GM13977 (cell line): ENCODE results near the gene POLE3.
"Not testable (repeated sequence)": the region's sequence is repeated elsewhere in the genome, so short reads cannot be mapped to it uniquely, and the experiment has no call there.

Source experiments
- DNase-seq: peaks from one replicate; pipeline ENCODE4 v3.0.0; 2012; ENCODE audit warnings: low spot score
- in situ Hi-C: fragments of 300-500 bp; cut with MboI; formaldehyde crosslinking; loops from one replicate; pipeline ENCODE4 v1.12.0; 2022; ENCODE audit warnings: low sequenced_read_pairs, low pct_unique_long_range_greater_than_20kb, mixed read lengths, inconsistent platforms; ENCODE audit not compliant: unreplicated experiment
- TF ChIP-seq, protein P1 (sequence below): IDR thresholded peaks from 2 replicates; pipeline ENCODE4 v1.5.1; 2012; ENCODE audit warnings: mild to moderate bottlenecking, control low read depth; ENCODE audit not compliant: insufficient read depth; ENCODE audit errors: extremely low read depth, missing control alignments

The POLE3 gene

DNA sequence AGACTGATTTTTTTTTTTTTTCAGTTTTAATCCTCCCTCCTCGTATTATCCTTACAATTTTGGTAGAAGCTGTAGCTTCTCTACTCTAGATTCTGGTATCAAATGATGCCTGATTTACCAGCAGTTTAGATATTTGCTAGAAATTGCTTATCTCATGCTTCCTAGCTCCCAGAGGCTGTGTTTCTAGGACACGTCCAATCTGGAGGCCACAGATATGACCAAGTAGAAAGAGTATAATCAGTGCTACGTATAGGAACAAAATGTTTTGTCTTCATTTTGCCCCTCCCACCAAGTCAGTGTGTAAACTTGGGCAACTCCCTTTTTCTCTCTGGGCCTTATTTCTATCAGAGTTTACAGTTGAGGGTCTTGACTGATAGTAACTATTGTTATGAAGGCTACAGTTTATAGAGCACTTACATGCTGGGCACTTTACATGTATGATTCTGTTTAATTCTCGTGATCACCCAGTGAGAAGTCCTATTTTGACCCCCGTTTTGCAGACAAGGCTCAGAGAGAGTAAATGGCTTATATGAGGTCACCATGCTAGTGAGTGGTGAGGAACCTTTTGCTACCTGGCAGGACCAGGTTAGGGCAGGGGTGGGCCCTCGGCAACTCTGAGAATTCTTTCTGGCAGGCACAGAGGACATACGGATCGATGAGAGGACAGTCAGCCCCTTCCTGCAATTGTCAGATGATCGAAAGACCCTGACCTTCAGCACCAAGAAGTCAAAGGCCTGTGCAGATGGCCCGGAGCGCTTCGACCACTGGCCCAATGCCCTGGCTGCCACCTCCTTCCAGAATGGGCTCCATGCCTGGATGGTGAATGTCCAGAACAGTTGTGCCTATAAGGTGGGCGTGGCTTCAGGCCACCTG is 41.3 kb downstream of the POLE3 start:
- TF ChIP-seq, protein P1, sequence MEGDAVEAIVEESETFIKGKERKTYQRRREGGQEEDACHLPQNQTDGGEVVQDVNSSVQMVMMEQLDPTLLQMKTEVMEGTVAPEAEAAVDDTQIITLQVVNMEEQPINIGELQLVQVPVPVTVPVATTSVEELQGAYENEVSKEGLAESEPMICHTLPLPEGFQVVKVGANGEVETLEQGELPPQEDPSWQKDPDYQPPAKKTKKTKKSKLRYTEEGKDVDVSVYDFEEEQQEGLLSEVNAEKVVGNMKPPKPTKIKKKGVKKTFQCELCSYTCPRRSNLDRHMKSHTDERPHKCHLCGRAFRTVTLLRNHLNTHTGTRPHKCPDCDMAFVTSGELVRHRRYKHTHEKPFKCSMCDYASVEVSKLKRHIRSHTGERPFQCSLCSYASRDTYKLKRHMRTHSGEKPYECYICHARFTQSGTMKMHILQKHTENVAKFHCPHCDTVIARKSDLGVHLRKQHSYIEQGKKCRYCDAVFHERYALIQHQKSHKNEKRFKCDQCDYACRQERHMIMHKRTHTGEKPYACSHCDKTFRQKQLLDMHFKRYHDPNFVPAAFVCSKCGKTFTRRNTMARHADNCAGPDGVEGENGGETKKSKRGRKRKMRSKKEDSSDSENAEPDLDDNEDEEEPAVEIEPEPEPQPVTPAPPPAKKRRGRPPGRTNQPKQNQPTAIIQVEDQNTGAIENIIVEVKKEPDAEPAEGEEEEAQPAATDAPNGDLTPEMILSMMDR = no peak
- in situ Hi-C loops = no loop called here

DNA sequence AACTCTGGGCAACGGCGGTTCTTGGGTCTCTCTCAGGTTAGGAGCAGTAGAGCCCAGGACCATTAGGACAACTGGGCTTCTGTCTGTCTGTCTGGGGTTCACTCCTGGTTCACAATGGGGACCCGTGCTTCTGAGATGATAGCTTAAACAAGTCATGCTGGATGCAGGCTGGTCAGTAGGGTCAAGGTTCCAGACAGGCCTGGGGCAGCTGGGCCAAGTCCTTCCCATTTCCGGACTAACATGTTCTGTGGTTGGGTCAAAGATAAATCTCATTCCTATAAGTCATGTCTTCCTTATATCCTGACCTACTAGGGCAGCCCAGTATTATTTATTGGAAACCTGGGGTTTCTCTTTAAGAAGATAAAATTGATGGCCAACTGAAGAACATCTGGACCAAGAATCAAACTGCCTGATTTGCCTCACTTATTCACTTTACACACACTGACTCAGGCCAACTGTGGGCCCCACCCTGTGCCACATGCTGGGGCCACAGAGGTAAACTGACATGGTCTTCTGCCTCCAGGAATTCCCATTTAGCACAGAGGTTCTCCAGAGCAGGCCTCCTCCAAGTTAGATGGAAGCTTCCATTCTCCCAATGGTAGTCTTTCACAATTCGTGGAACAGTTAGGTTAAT is 42.0 kb downstream of the POLE3 start:
- in situ Hi-C loops = no loop called here
- TF ChIP-seq, protein P1 = no peak
- DNase-seq = no peak

More for the DNA sequence above, 41.3 kb downstream of the POLE3 start:
- DNase-seq = no peak

DNA sequence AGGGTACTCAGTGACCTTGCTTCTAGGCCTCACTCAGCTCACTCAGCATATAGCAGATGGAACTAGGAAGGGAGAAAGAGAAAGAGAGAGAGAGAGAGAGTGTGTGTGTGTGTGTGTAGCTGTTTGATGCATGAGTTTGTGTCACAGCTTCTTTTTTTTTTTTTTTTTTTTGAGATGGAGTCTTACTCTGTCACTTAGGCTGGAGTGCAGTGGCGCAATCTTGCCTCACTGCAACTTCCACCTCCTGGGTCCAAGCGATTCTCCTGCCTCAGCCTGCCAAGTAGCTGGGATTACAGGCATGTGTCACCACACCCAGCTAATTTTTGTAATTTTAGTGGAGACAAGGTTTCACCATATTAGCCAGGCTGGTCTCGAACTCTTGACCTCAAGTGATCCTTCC is 44.8 kb downstream of the POLE3 start:
- in situ Hi-C loops, DNase-seq: not testable (repeated sequence)

DNA sequence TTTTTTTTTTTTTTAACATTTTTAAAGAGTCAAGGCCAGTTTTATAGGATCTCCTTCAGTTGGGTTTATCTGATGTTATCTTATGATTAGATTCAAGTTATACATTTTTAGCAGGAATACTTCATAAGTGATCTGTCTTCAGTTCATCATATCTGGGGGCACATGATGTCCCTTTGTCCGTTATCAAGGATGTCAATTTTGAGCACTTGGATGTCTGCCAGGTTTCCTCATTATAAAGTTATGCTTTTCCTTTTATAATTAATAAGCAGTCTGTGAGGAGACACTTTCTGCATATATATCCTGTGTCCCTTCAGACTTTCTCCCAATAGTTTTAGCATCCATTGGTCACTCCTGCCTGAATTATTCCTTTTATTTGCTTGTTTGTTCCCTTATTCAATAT is 45.5 kb downstream of the POLE3 start:
- TF ChIP-seq, protein P1 = no peak
- DNase-seq = no peak
- in situ Hi-C loops = no loop called here

DNA sequence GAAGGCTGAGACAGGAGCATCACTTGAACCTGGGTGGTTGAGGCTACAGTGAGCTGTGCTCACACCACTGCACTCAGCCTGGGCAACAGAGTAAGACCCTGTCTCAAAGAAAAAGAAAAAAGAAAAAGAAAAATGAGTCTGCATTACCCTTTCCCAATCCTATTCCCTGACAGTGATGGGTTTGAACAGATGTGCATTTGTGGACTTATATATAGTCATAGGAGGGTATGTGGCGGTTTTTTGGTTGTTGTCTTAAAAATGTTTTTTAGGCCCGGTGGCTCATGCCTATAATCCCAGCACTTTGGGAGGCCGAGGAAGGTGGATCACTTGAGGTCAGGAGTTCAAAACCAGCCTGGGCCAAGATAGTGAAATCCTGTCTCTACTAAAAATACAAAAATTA is 47.1 kb downstream of the POLE3 start:
- TF ChIP-seq, protein P1 = no peak
- DNase-seq = no peak
- in situ Hi-C loops = no loop called here

DNA sequence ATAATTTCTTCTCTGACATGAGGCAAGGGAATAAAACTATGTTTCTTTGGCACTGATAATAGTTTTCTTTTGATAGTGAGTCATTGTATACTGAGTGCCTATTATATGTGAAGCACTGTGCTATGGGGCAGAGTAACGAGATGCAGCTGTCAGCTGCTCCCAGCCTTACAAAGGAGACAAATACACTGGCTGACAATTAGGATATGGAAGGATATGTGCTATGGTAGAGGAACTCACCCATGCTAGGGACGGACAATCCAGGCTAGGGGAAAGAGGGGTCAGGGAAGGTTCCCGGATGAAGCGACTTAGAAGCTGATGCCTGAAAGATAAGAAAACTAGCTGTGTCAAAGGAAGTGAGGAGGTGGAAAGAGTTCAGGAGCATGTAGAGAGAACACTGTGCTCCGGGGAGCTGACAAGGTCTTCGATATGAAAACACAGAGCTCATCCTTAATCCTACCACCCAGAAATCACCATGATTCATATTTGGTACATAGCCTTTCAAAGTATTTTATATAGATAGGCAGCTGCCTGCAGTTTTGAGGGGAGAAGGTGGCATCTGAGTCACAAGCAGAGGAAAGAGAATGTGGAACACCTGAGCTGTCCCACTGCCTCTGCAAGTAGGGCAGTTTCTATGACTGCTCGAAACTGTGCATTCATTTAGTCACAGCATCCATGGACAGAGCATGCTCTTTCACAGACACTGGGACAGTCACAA is 49.0 kb downstream of the POLE3 start:
- no peak for DNase-seq
- TF ChIP-seq, protein P1 = no peak
- in situ Hi-C loops = no loop called here

DNA sequence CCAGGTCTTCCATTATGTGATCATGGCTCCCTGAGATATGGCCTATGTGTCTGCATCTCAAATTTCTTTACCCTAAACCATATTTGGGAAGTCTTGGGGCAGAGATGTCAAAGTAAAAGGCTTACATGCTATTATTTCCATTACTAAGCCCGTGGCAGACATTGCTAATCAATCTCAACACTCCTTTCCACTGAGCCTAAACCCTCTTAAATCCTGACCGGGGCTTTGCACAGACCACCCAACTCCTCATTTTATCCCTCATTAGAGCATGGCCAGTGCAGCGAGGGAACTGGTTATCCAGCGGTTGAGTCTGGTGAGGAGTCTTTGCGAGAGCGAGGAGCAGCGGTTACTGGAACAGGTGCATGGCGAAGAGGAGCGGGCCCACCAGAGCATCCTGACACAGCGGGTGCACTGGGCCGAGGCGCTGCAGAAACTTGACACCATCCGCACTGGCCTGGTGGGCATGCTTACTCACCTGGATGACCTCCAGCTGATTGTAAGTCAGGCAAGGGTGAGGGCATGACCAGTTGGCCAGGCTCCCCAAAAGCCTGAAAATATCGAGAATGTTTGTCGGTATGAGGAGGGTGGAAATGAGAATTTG is 50.1 kb downstream of the POLE3 start:
- in situ Hi-C loops = no loop called here
- no peak for DNase-seq
- TF ChIP-seq, protein P1 = no peak
